Measurements from ENCODE around the gene ST6GAL2. TPM values are rescaled to one million over a fixed set of nuclear protein-coding genes. Genes with fewer than 3 reads are reported as not detected.

Gene ST6GAL2
- total and polyA plus RNA-seq, 2 experiments from 2014 or later: 13.4 to 25.7 TPM

DNA sequence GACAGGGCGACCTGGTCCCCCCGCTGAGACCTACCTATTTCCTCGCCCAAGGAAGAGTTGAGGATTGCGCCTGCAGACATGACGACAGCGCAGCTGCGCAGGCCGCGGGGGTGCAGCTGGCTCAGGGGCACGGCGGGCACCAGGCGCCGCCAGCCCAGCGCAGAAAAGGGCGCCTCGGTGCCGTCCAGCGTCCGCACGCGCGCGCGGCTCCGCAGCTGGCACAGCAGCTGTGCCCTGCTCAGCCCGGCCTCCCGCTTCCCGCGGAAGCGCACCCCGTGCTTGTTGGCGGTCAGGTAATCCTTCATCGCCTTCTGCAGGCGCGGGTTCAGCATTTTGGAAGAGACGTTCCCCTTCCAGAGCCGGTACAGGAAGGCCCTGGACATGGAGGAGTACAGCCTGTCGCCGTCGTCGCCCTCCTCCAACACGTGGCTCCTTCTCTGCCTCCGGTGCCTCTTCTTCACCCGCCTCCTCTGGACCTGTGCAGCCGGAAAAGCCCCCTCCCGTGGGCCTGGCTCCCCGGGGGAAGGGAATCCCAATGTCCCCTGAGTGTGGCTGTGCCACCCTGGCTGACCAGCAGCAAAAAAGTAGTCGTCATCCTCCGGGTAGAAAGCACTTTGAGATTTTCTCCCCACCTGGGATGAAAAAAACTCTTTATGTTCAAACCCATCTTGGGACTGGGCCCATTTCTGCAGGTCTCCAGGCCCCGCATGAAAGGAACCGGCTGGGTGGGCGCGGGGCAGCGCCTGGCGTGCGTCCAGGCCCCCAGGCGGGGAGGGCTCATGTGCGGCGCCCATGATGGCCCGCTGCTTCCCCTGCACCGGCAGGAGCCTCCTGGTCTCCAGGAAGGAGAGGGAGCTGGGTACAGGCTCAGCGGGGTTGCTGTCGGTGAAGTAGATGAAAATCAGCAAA is 42.7 kb downstream of the ST6GAL2 start:
- no peak overlapping the region for H3K4me3 ChIP-seq
- Mint-ChIP-seq H3K27ac (no peak overlapping the region), H3K9me3 (no peaks in the 10 kb centered on the region), H3K27me3 (ENCODE audit: insufficient read depth, low read depth, poor library complexity) (peaks cover 2% of the 10 kb centered on the region), H3K36me3 (ENCODE audit: low read depth) (no peaks in the 10 kb centered on the region), H3K4me1 (peaks cover 10% of the 10 kb centered on the region; the same call in 2 of the 3 replicates), H3K4me3 (no peak overlapping the region)
- H3K79me2 ChIP-seq (replicated peaks; ENCODE audit: insufficient read depth): peaks cover 4% of the 10 kb centered on the region; the same call in 1 of the 2 replicates
- no peaks in the 10 kb centered on the region for H3F3A ChIP-seq (replicated peaks; ENCODE audit: low read depth)
- H2AFZ ChIP-seq: no peak overlapping the region
- ATAC-seq: no peak
- no peaks in the 10 kb centered on the region for H4K20me1 ChIP-seq (replicated peaks; ENCODE audit: insufficient read depth)
- H3K9me2 ChIP-seq (ENCODE audit: insufficient read depth): no peaks in the 10 kb centered on the region
- H3K36me3 ChIP-seq (ENCODE audit: insufficient read depth): no peaks in the 10 kb centered on the region
- no peak overlapping the region for H3K27ac ChIP-seq (ENCODE audit: low read depth)
- no peaks in the 10 kb centered on the region for H3K27me3 ChIP-seq (ENCODE audit: insufficient read depth)
- no peak for DNase-seq (ENCODE audit: low spot score)
- H3K4me2 ChIP-seq: no peak overlapping the region
- peaks cover 16% of the 10 kb centered on the region; the same call in 1 of the 2 replicates for H3K4me1 ChIP-seq (ENCODE audit: insufficient read depth)
- TF ChIP-seq ZNF114 (CRISPR knock-in tag; IDR thresholded peaks at IDR 0.05): no peak
- TF ChIP-seq ETS1 (IDR thresholded peaks at IDR 0.05): no peak
- no peak for TF ChIP-seq EZH2 (IDR thresholded peaks at IDR 0.05; ENCODE audit: low read depth, unreplicated experiment)
- no peak for TF ChIP-seq POLR2AphosphoS5 (IDR thresholded peaks at IDR 0.05; ENCODE audit: low read depth)
- TF ChIP-seq CREB1 (CRISPR knock-in tag; IDR thresholded peaks at IDR 0.05; ENCODE audit: low read depth): no peak
- TF ChIP-seq, protein P1, sequence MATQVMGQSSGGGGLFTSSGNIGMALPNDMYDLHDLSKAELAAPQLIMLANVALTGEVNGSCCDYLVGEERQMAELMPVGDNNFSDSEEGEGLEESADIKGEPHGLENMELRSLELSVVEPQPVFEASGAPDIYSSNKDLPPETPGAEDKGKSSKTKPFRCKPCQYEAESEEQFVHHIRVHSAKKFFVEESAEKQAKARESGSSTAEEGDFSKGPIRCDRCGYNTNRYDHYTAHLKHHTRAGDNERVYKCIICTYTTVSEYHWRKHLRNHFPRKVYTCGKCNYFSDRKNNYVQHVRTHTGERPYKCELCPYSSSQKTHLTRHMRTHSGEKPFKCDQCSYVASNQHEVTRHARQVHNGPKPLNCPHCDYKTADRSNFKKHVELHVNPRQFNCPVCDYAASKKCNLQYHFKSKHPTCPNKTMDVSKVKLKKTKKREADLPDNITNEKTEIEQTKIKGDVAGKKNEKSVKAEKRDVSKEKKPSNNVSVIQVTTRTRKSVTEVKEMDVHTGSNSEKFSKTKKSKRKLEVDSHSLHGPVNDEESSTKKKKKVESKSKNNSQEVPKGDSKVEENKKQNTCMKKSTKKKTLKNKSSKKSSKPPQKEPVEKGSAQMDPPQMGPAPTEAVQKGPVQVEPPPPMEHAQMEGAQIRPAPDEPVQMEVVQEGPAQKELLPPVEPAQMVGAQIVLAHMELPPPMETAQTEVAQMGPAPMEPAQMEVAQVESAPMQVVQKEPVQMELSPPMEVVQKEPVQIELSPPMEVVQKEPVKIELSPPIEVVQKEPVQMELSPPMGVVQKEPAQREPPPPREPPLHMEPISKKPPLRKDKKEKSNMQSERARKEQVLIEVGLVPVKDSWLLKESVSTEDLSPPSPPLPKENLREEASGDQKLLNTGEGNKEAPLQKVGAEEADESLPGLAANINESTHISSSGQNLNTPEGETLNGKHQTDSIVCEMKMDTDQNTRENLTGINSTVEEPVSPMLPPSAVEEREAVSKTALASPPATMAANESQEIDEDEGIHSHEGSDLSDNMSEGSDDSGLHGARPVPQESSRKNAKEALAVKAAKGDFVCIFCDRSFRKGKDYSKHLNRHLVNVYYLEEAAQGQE (IDR thresholded peaks at IDR 0.05; ENCODE audit: unreplicated experiment): no peak
- no peak for TF ChIP-seq ZNF331 (CRISPR knock-in tag; IDR thresholded peaks at IDR 0.05; ENCODE audit: low read depth)
- no peak for TF ChIP-seq JUNB (IDR thresholded peaks at IDR 0.05; ENCODE audit: unreplicated experiment)
- no peak for TF ChIP-seq EZH2phosphoT487 (IDR thresholded peaks at IDR 0.05; ENCODE audit: unreplicated experiment)
